Stomach smooth muscle (tissue), 2 donors: ENCODE measurements around the gene KRTAP20-2.

ENCODE experiments used
- H3K27ac ChIP-seq: one replicate; pipeline ENCODE4 v1.7.0; 2013; ENCODE audit warnings: mild to moderate bottlenecking, low read length, inconsistent platforms
- H3K27me3 ChIP-seq, 2 donors: one replicate each; pipeline ENCODE4 v1.7.0; 2013; ENCODE audit warnings: low read length in 2 of 2; ENCODE audit not compliant: insufficient read depth in 2 of 2, control insufficient read depth in 1 of 2
- H3K36me3 ChIP-seq, 2 donors: one replicate each; pipeline ENCODE4 v1.7.0; 2013; ENCODE audit warnings: low read length in 2 of 2; ENCODE audit not compliant: control insufficient read depth in 2 of 2, insufficient read depth in 2 of 2
- H3K4me1 ChIP-seq: one replicate; pipeline ENCODE4 v1.7.0; 2013; ENCODE audit warnings: low read length; ENCODE audit not compliant: control insufficient read depth, insufficient read depth
- H3K4me3 ChIP-seq, 2 donors: one replicate each; pipeline ENCODE4 v1.7.0; 2013; ENCODE audit warnings: low read length in 2 of 2
- H3K9ac ChIP-seq, 2 donors: one replicate each; pipeline ENCODE4 v1.7.0; 2013; ENCODE audit warnings: low read length in 2 of 2, mild to moderate bottlenecking in 1 of 2
- H3K9me3 ChIP-seq, 2 donors: one replicate each; pipeline ENCODE4 v1.7.0; 2013; ENCODE audit warnings: low read length in 2 of 2; ENCODE audit not compliant: control insufficient read depth in 2 of 2
- donor health status: healthy.
- donor health status: Pancreatic carcinoma.

KRTAP20-2 gene

DNA sequence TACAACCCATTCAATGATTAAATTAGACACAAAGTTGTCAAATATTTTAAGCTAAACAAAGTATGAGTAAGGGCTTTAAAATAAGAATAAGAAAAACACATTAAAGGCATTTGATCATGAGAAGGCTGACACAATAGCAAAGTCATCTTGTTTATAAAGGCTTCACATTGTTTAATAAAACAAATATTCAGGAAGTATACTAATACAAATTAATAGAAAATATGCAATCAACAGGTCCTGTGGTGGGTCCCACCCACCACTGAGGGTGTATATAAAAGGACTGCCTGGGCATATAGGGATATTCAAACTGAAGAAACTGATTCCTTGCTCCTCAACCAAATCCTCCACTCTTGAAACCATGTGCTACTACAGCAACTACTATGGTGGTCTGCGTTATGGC lies at the start of gene KRTAP20-2:
TSS of gene KRTAP20-2 (plus strand) at position 301 of the 400 bp plus-strand sequence. CDS start at position 359, 58 bp downstream.
- H3K27ac ChIP-seq, result no peak within 1 kb of the TSS
- no peaks in the 10 kb centered on the region for H3K36me3 ChIP-seq
- H3K27me3 ChIP-seq, result no peaks in the 10 kb centered on the region
- no peak within 1 kb of the TSS for H3K4me3 ChIP-seq
- no peak within 1 kb of the TSS for H3K9ac ChIP-seq
- H3K4me1 ChIP-seq, result no peaks in the 10 kb centered on the region
- peaks cover 0 to 3% of the 10 kb centered on the region in 2 donors for H3K9me3 ChIP-seq

DNA sequence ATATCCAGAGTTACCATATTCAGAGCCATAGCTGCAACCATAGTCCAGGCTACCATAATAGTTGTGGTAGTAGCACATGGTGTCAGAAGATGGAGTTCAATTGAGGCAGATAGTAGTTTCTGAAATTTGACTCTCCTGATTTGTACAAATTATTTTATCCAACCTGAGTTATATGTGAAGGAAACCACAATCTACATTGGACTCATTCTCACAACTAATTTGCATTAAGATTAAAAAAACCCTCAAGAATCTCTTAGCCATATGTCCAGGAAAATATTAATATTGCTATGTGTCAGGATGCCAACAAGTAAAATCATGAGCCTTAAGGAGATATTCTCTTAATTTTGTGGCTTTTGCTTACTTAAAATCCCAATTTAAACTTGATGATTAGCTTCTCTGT lies 44.7 kb upstream of the KRTAP20-2 start, which contains the start of gene KRTAP22-2:
TSS of gene KRTAP22-2 (minus strand) at position 101 of the 400 bp plus-strand sequence.
- no peak within 1 kb of the TSS for H3K27ac ChIP-seq
- no peak within 1 kb of the TSS for H3K9ac ChIP-seq
- H3K9me3 ChIP-seq, result no peaks in the 10 kb centered on the region
- H3K4me1 ChIP-seq, result no peaks in the 10 kb centered on the region
- no peaks in the 10 kb centered on the region for H3K36me3 ChIP-seq
- H3K4me3 ChIP-seq, result no peak within 1 kb of the TSS
- no peaks in the 10 kb centered on the region for H3K27me3 ChIP-seq

DNA sequence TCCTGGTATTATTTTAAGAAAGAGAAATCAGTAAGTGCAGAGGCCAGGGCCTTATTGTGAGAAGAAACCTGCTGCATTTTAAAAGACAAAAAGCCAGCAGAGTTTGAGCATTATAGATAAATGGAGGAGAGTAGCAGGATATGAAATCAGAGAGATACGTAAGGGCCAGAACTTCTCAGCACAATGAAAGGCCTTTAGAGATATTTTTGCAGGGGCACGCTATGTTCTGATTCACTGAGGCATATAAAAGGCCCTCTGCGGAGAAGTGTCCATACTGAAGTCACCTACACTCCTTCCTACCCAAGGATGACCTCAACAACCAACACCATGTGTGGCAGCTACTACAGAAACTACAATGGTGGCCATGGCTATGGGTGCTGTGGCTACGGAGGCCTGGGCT lies 42.9 kb upstream of the KRTAP20-2 start, which contains the start of gene KRTAP6-3:
TSS of gene KRTAP6-3 (plus strand) at position 301 of the 400 bp plus-strand sequence. CDS start at position 307, 6 bp downstream.
- no peaks in the 10 kb centered on the region for H3K36me3 ChIP-seq

DNA sequence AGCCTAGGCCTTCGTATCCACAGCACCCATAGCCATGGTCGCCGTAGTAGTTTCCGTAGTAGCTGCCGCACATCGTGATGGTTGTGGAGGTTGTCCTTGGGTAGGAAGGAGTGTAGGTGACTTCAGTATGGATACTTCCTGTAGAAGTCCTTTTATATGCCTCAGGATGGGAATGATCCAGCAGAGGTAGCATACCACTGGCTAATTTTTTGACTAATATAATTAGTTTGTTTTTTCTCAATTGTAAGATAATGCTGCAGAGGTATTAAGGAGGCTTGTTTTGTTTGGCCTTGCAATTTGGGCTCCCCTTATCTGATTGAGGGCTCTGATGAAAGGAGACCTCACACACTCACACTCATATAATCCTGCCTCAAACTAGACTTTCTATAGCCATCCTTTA lies 36.2 kb upstream of the KRTAP20-2 start, which contains the start of gene KRTAP6-2:
TSS of gene KRTAP6-2 (minus strand) at position 101 of the 400 bp plus-strand sequence. CDS start at position 73, 28 bp downstream.
- no peak within 1 kb of the TSS for H3K4me3 ChIP-seq
- no peaks in the 10 kb centered on the region for H3K36me3 ChIP-seq
- H3K27me3 ChIP-seq, result no peaks in the 10 kb centered on the region
- no peaks in the 10 kb centered on the region for H3K4me1 ChIP-seq
- no peak within 1 kb of the TSS for H3K27ac ChIP-seq
- no peaks in the 10 kb centered on the region for H3K9me3 ChIP-seq
- H3K9ac ChIP-seq, result no peak within 1 kb of the TSS

More for the DNA sequence above, 42.9 kb upstream of the KRTAP20-2 start, which contains the start of gene KRTAP6-3:
- Histone ChIP-seq H3K27me3 (no peaks in the 10 kb centered on the region), H3K4me3 (no peak within 1 kb of the TSS), H3K4me1 (no peaks in the 10 kb centered on the region), H3K27ac (no peak within 1 kb of the TSS), H3K9ac (no peak within 1 kb of the TSS), H3K9me3 (no peaks in the 10 kb centered on the region)

DNA sequence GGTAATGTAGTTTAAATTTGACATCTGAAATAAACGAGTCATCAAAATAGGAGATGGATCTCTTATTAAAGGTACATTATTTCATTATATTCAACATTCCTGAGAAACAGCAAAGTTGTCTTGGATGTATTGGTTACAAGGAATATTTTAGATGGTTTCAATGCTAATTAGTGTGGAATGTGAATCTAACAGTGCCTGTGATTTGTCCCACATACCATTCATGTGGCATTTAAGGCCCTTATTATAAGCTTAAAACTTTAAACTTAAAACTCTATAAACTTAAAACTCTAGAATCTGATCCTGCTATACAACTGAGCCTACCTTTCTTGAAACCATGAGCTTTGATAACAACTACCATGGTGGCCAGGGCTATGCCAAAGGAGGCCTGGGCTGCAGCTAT lies 34.2 kb upstream of the KRTAP20-2 start, which contains the start of gene KRTAP22-1:
TSS of gene KRTAP22-1 (plus strand) at position 301 of the 400 bp plus-strand sequence.
- H3K27ac ChIP-seq, result no peak within 1 kb of the TSS
- H3K36me3 ChIP-seq, result no peaks in the 10 kb centered on the region
- no peaks in the 10 kb centered on the region for H3K4me1 ChIP-seq
- H3K9me3 ChIP-seq, result no peaks in the 10 kb centered on the region
- H3K4me3 ChIP-seq, result no peak within 1 kb of the TSS
- no peaks in the 10 kb centered on the region for H3K27me3 ChIP-seq
- no peak within 1 kb of the TSS for H3K9ac ChIP-seq

- Histone ChIP-seq H3K9me3 (no peaks in the 10 kb centered on the region), H3K36me3 (no peaks in the 10 kb centered on the region)
Observed at GRCh38 chr21:30605968-30606367, 29.0 kb upstream of the KRTAP20-2 start.

GRCh38 chr21:30612132-30612531 lies 22.9 kb upstream of the KRTAP20-2 start:
- Histone ChIP-seq H3K27me3 (no peaks in the 10 kb centered on the region), H3K4me1 (no peaks in the 10 kb centered on the region), H3K9me3 (no peaks in the 10 kb centered on the region), H3K9ac (no peak overlapping the region), H3K36me3 (no peaks in the 10 kb centered on the region), H3K4me3 (no peak overlapping the region), H3K27ac (no peak overlapping the region)

More at GRCh38 chr21:30605968-30606367, 29.0 kb upstream of the KRTAP20-2 start:
- H3K9ac ChIP-seq, result no peak overlapping the region
- no peaks in the 10 kb centered on the region for H3K4me1 ChIP-seq
- no peaks in the 10 kb centered on the region for H3K27me3 ChIP-seq
- no peak overlapping the region for H3K27ac ChIP-seq
- H3K4me3 ChIP-seq, result no peak overlapping the region

DNA sequence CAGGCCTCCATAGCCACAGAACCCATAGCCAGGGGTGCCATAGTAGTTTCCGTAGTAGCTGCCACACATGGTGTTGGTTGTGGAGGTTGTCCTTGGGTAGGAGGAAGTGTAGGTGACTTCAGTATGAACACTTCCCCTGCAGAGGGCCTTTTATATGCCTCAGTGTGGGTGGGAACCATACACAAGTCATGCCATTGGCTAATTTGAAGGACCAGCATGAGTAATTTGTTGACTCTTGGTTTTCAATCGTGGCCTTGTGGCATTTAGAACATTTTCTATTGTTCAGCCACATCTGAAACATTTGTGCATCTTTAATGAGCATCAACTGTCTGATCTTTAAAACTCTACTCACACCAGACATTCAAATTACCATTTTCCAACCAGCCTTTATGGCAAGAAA lies 21.2 kb upstream of the KRTAP20-2 start, which contains the start of gene KRTAP6-1:
TSS of gene KRTAP6-1 (minus strand) at position 95 of the 400 bp plus-strand sequence. CDS start at position 69, 26 bp downstream.
- Histone ChIP-seq H3K36me3 (no peaks in the 10 kb centered on the region), H3K27me3 (no peaks in the 10 kb centered on the region), H3K4me1 (no peaks in the 10 kb centered on the region), H3K4me3 (no peak within 1 kb of the TSS), H3K9me3 (no peaks in the 10 kb centered on the region), H3K9ac (no peak within 1 kb of the TSS), H3K27ac (no peak within 1 kb of the TSS)

DNA sequence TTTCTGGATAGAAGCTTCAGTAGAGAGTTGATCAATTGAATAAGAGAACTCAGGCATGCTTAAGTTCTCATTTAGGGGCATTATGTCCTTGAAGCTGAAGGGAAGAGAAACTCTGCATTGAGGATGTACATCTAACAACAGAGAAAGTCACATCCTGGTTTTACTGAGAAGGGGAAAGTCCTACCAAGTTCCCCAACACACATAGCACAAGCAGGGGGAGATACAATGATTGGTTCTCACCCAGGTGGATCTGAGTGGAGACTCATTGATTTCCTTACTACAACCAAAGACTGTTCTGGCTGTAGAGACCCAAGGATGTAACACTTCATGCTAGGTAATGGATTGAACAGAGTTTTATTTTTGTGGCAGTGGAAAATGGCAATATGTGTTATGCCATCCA lies 19.8 kb upstream of the KRTAP20-2 start:
- H3K9me3 ChIP-seq, result no peaks in the 10 kb centered on the region
- H3K4me3 ChIP-seq, result no peak overlapping the region
- H3K9ac ChIP-seq, result no peak overlapping the region
- H3K27me3 ChIP-seq, result no peaks in the 10 kb centered on the region
- H3K36me3 ChIP-seq, result no peaks in the 10 kb centered on the region
- no peaks in the 10 kb centered on the region for H3K4me1 ChIP-seq
- no peak overlapping the region for H3K27ac ChIP-seq

DNA sequence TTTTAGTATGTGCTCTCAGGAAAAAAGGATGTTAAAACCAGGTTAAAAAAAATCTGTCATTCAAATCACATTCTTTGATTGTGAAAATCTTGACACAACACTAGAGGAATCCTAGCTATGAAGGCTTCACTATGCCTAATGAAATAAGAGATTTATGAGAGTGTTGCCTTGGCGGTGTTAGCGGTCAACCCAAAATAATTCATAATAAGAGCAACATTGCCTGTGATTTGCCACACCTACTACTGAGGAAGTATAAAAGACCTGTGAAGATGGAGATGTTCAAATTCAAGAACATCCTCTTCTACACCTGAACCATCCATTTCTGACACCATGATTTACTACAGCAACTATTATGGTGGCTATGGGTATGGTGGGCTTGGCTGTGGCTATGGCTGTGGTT lies 18.9 kb upstream of the KRTAP20-2 start, which contains the start of gene KRTAP20-1:
TSS of gene KRTAP20-1 (plus strand) at position 301 of the 400 bp plus-strand sequence. CDS start at position 331, 30 bp downstream.
- Histone ChIP-seq H3K9me3 (no peaks in the 10 kb centered on the region), H3K27ac (no peak within 1 kb of the TSS), H3K27me3 (no peaks in the 10 kb centered on the region), H3K4me1 (no peaks in the 10 kb centered on the region), H3K4me3 (no peak within 1 kb of the TSS), H3K9ac (no peak within 1 kb of the TSS), H3K36me3 (no peaks in the 10 kb centered on the region)

- no peaks in the 10 kb centered on the region for H3K27me3 ChIP-seq
- no peaks in the 10 kb centered on the region for H3K4me1 ChIP-seq
- H3K9me3 ChIP-seq, result no peaks in the 10 kb centered on the region
- no peaks in the 10 kb centered on the region for H3K36me3 ChIP-seq
- no peak overlapping the region for H3K9ac ChIP-seq
- no peak overlapping the region for H3K4me3 ChIP-seq
- no peak overlapping the region for H3K27ac ChIP-seq
Observed at GRCh38 chr21:30620080-30620479, 14.9 kb upstream of the KRTAP20-2 start.
